ENCODE data around the gene FDXR.
"Not testable (repeated sequence)": the region's sequence is repeated elsewhere in the genome, so short reads cannot be mapped to it uniquely, and the experiment has no call there.

Gene FDXR, protein sequence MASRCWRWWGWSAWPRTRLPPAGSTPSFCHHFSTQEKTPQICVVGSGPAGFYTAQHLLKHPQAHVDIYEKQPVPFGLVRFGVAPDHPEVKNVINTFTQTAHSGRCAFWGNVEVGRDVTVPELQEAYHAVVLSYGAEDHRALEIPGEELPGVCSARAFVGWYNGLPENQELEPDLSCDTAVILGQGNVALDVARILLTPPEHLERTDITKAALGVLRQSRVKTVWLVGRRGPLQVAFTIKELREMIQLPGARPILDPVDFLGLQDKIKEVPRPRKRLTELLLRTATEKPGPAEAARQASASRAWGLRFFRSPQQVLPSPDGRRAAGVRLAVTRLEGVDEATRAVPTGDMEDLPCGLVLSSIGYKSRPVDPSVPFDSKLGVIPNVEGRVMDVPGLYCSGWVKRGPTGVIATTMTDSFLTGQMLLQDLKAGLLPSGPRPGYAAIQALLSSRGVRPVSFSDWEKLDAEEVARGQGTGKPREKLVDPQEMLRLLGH

DNA sequence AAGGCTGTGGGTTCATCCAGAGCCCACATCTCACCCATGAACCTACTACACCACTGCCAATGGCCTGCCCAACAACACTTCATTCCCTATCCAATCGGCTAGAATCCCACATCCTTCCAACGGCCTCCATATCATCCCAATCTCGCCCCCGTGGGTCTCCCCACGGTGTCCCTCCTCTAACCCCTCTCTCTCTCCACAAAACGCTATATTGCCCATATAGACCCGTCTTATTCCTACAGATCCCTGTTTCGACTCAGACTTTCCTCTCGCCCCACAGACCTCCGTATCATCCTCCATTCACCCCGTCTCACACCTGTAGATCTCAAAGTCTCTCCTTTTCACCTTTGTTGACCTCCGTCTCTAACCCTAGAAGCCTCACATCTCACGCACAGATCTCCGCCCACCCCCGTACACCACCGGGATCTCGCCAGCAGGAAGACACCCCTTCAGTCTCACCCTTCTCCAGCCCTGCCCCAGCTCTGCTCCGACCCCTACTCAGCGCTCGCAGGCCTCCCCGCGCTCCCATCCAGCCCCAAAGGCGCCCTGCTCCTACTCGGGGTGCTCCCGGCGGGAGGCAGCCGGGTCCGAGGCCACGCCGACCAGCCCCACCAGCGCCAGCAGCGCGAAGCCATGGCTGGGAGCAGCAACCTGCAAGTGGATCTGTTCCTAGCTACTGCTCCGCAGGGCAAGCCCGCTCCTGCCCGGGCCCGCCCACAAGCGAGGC is at the start of gene FDXR:
FDXR (minus strand) TSS at position 682 of the 724 bp plus-strand sequence; CDS start at position 632, 50 bp downstream.
- no peak for DNase-seq

DNA sequence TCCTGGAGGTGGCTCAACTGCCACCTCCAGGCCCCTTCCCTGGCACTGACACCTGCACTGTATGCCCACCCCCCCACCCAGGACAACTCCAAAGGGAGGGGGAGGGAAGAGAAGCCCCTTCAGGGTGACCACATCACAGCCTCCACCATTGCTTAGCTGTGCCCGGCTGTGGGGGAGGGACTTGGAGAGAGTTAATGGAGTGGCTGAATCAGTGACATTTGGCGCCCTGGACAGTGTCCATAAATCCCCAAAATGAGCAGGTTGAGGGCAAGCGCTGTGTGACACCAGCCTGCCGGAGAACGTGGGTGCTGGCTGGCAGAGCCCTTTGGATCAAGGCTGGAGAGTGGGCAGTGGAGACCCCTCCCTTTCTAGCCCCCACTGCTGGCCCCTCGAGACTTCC is 49.4 kb upstream of the FDXR start:
- no peak for DNase-seq

DNA sequence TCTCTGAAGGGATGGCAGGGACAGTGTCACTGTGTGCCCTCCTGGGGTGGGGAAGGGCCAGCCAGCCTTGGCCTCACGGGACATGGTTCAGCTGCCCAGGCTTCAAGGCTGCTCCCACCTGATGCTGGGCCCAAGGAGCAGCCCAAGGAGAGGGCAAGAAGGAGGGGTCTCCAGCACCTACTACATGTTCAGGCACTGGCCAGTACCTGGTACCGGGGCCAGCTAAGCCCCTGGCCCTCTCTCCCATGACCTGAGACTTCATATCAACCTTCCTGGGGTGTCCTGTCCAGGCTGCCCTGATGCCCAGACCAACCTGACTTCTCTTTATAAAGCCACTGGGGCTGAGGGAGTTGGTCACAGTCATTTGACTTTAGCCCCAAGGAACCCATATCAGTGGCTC is 49.0 kb upstream of the FDXR start:
- DNase-seq = no peak

DNA sequence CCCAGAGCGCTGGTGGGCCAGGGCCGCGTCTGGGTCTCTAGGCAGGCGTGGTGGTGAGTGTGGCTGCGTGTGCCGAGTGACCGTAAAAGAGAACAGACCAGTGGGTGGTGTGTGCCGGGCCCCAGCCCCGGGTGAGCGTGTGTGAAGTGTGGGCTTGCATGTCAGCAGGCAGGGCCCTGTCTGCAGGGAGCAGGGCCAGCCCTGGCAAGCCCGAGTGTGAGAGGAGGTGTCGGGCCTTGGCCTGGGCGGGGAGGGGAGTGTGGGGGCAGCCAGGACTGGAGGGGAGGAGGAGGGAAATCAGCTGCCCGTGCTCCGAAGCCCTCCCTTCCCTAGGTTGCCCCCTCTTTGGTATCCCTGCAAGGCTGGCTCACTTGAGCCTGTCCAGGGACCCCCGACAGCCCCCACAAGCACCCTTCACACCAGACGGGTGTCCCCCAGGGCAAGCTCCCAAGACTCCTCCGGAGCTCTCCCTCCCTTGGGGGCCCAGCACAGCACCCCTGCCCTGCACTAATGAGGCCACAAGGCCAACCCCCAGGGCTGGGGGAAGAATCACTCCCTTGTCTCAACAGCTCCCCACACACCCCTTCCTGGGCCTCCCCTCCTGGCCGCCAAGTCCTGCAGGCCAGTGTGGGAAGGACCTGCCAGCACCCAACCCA is 48.4 kb upstream of the FDXR start:
- DNase-seq = no peak

GRCh38 chr17:74920642-74921025 is 47.8 kb upstream of the FDXR start:
- DNase-seq = peak; percentile 22

DNA sequence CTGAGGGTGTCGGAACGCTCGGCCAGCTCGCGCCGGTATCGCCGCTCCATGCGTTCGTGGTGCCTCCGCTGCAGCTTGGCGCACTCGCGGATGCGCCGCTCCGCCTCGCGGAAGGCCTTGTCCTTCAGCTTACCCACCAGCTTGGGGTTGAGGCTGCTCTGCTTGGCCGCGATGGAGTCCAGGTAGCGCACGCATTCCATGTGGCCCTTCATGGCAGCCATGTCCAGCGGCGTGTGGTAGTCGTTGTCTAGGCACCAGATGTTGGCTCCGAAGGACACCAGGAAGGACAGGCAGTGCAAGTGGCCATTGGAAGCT is 47.5 kb upstream of the FDXR start:
- no peak for DNase-seq

GRCh38 chr17:74919440-74920305 is 46.9 kb upstream of the FDXR start:
- peak; percentile 30 for DNase-seq

DNA sequence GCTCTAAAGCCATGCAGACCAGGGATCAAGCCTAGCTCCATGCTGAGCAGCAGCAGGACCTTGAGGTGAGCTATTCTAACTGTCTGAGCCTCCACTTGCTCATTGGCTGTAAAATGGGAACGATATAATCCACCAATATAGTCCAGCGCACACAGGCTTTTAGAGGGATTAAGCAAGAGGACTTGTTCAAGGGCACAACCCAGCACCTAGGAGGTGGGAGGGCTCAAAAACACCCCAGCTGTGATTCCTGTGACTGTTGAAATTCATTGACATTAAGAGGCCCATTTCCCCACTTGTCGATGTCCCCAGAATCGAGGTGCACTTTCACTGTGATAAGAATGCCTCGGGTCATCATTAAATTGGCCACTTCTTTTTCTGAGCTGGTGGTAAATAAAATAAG is 46.1 kb upstream of the FDXR start:
- DNase-seq = peak; percentile 64

DNA sequence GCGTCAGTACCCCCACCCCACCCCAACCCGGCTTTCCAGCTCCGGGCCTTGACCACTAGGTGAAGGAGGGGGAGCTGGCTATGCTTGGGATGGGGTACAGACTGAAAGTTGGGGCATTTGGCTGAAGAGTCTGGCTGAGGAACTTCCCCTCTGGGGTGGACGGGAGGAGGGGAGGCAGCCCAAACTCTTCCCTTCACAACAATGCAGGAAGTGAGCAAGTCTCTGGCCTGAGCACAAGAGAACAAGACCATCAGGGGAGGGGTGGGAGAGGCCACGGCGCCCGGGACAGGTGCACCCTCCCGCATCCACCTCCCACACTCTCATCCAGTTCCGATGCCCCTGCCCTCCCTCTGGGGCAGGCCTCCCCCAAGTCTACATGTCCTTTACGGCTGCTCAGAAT is 44.6 kb upstream of the FDXR start:
- no peak for DNase-seq

GRCh38 chr17:74916851-74917199 is 44.0 kb upstream of the FDXR start:
- no peak for DNase-seq

- no peak for DNase-seq
These were observed 43.5 kb upstream of the FDXR start for GRCh38 chr17:74916136-74916850.

- not testable (repeated sequence) for DNase-seq
These were observed 38.6 kb upstream of the FDXR start for GRCh38 chr17:74911423-74911822.

DNA sequence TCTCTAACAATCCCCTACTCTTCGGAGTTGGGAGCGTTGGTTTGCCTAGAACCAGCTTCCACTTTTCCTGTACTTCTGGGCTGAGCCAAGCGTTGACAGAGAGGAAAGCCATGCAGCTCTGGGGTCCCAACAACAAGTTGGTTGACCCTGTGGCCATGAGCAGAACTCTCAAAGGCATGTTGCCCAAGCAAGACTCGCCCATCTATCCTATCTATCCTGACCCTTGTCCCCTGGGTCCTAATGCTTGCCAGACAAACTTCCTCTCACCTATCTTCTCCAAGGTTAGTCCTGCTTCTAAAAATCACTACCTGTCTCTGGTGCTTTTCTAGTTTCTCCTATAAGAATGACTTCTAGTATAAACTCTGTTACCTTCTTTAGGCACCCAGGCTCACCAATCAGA is 36.3 kb upstream of the FDXR start:
- DNase-seq = not testable (repeated sequence)

GRCh38 chr17:74907012-74907411 is 34.2 kb upstream of the FDXR start:
- no peak for DNase-seq

- DNase-seq = peak; percentile 24
These were observed 33.5 kb upstream of the FDXR start for GRCh38 chr17:74906214-74906793.

DNA sequence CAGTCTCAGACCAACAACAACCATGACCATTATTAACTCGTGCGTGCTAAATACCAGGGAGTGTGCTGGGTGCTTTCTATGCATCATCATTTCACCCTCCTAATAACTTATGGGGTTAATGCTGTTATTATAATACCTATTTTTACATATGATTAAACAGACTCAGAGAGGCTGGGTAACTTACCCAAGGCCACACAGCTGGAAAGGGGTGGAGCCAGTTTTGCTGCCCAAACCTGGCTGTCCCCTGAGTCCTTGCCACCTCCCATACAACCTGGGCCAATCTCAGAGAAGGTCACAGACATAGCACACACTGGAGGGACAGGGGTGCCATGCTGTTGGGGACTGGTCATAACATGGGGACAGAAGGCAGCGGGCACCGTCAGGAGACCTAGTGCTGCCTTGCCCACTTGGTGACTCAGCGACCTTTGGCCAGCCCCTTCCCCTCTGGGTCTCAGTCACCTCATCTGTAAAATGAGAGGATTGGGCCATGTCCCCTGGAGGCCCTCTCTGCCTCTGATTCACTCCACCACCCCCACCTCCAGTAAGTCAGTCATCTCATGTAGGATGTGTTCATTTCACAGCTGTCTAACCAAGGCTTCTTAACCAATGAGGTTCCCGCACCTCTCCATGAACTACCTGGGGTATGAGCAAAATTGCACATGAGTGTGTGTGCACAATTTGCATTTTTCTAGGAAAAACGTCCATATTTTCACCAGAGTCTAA is 32.1 kb upstream of the FDXR start:
- DNase-seq = no peak

DNA sequence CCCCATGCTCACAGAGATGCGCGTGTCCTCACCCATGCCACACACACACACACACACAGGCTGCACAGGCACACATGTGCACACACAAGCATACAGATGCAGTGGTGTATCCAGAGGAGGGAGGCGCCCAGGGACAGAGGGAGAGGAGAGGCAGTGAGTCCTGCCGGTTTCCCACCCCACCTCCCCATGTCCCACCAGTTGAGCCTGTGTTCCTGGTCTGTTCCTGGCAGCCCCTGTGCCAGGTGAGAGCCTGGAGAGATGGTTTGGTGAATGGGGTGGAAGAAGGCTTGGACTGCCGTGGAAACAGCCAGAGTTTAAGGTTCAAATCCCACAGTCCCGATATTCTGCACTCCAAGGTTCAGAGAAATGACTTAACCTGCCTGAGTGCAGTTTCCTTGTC is 30.9 kb upstream of the FDXR start:
- DNase-seq = no peak

DNA sequence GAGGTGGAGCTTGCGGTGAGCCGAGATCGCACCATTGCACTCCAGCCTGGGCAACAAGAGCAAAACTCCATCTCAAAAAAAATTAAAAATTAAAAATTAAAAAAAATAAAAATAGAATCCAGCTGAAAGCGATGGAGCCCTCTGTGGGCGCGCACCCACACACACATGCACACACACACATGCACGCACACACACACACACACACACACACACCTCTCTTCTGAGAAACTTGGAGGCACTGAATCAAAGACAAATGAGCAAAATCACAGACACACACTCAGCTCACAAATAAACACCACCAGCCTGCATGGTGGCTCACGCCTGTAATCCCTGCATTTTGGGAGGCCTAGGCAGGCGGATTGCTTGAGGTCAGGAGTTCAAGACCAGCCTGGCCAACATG is 30.2 kb upstream of the FDXR start:
- DNase-seq = no peak

DNA sequence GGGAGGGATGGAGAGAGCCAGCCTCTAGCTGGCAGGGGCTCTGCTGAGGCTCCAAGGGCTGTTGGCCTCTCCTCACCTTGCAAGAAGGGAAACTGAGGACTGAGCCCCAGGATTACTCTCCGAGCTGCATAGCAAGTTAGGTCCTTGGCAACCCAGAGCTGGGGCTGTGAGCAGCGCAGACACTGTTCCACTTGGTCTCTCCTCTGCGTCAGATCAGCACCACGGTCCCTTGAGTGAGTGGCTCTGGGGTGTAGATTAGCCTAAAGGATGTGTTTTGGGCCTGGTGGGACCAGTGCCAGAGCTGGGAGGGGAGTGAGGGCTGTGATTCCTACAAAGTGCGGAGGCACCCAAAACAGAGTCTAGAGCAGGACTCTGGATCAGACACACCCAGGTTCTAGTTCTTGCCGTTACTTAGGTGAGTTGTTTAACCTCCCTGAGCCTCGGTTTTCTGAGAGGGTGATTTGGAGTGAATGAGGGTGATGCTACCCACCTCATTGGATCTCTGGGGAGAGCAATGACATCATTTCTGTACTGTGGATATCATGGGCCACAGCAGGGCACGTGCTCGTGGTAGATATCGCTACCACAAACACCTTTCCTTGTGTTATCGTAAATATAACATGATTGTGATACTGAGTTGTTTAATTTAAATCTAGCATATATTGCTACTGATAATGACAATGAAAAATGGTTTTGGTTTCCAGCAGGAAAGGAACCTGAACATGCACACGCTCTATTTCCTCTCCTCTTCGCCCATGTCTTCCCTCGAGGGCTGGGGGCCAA is 28.8 kb upstream of the FDXR start:
- DNase-seq = no peak

- DNase-seq = no peak
These were observed 27.4 kb upstream of the FDXR start for GRCh38 chr17:74900208-74900607.

All from NCI-H82 (cell line).